GM18519 (cell line): ENCODE data around the gene CDH1.
"Not testable (repeated sequence)": the region's sequence is repeated elsewhere in the genome, so short reads cannot be mapped to it uniquely, and the experiment has no call there.

Experiments used
- ATAC-seq: cut with Tn5 transposase; IDR thresholded peaks from one replicate; pipeline ENCODE4 v1.9.1; 2021; ENCODE audit warnings: mild to moderate bottlenecking, moderate library complexity; ENCODE audit not compliant: unreplicated experiment, low FRiP score

CDH1 gene

DNA sequence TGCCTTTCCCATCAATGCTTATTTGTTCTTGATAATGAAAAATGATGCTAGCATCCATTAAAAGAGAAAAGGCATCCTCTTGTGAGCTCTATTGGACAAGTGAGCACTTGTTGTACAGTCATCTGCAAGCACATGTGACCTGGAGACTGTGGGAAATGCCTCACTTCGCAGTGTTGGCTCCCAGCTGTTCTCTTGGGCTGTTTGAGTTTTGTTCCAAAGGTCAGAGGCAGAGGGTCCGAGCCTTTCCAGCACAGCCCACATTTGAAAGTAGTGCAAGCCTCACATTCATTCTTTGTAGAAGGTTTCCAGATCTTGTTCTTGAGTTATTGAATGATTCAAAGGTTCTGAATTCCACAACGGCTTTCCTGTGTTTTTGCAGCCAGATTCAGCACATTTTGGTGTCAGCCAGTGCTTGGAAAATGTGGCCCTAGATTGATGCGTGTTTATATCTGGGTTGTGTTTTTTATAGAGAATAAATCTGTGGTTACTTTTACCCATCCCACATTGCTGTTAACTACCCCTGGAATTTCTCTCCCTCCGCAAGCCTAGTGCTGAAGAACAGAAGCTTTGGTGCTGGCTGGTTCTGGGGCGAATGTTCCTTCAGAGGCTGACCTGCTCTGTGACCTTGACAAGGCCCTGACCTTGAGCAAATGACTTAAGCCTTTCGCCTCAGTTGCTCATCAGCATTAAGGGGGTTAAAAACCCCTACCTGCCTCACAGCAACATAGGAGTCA lies 49.8 kb downstream of the CDH1 start:
- ATAC-seq, result no peak

DNA sequence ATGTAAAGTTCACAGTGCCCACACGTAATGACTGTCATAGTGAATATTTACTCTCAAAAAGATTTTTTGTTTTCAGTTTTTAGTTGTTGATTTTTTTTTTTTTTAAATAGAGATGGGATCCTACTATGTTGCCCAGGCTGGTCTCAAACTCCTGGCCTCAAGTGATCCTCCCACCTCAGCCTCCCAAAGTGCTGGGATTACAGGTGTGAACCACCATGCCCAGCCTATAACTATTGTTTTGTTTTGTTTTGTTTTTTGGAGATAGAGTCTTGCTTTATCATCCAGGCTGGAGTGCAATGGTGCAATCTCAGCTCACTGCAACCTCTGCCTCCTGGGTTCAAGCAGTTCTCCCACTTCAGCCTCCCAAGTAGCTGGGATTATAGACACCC lies 50.3 kb downstream of the CDH1 start:
- ATAC-seq, result not testable (repeated sequence)

DNA sequence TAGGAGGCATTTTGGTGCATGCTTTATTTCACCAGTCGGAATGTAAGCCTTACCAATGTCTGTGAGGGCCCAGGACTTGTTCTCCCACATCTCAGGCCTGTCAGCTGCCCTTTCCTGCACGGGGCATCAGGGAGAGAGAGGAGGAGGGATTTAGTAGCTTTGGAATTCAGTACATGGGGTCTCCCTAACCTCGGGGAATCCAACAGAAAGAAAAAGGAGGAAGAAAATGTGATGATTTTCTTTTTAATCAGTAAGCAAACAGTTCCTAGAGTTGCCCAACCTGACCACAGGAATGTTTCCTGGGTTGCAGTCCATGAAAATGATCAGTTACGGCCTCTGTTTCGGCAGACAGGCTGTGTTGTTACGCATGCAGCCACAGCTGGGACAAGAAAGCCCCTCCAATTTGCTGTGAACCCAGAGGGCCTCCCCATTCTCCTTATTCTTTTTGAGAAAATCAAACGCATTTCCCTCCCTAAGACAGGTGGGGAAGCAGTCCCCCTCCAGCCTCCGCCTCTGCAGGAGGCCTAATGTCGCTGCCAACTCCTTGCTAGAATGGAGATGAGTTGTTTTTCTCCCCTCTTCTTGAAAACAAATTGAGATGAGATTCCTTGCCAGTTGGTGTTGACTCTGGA lies 53.2 kb downstream of the CDH1 start:
- no peak for ATAC-seq

DNA sequence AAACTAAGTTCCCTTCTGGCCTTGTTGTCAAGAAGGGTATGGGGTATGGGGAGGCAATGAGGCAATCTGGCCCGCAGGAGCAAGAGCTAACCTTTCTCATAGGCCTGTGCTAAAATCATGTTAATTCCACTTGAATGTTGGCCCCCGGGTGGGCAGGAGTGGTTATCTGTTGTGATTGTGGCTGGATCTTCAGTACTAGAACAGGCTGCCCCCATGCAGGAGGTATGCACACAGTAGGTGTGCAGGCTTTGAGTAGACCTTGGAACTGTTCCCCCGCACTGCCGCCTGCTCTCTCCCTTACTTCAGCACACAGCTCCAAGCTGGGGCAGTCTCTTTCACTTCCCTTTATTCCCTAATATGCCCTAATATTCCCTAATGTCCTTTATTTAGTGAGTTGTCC lies 53.9 kb downstream of the CDH1 start:
- ATAC-seq, result no peak

DNA sequence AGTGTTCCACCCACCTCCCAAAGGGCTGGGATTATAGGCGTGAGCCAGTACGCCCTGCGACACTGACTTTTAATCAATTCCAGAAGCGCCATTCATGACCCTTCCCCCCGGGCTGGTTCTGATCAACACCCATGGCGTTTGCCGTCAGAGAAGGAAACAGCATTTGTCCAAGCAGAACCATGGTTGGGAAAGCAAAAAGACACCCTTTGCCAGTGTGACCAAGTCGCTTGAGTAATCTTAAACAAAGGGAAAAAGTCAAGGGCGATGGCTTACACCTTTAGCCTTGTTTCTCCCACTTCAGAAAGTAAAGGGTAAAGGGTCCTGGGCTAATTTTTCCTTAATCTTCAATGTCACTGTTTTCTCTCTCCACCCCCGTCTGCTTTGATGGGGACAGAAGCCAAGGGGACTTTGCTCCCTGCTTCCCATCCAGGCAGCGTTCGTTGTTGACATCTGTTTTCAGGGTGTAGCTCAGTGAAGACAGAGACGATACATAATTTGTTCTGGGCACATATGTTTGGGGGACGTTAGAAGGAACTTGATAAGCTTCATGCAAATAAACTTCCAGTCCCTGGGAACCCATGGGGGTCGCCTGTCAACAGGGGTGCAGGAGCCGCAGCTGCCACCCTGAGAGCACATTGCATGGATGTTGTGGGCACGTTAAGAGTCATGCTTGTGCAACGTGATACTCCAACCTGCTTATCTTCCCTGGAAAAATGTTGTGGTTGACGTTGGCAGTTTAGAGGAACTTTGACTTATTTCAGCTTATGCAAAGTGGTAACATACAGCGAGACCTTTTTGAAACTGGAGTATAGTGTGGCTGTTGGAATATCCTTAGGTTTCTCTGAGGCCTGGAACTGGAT lies 55.6 kb downstream of the CDH1 start:
- ATAC-seq, result no peak

DNA sequence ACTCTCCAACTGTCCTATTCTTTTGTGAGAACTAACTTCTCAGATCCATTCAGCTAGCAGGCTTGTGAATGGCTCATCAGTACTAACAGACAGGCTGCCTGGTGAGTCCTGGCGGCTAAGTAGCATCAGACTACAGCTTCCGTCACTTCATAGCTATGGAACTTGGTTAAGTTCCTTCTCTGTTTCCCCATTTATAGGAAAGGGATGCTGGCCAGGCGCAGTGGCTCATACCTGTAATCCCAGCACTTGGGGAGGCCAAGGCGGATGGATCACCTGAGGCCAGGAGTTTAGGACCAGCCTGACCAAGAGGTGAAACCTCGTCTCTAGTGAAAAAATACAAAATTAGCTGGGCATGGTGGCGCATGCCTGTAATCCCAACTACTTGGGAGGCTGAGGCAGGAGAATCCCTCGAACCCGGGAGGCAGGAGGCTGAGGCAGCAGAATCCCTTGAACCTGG lies 56.3 kb downstream of the CDH1 start:
- no peak for ATAC-seq

DNA sequence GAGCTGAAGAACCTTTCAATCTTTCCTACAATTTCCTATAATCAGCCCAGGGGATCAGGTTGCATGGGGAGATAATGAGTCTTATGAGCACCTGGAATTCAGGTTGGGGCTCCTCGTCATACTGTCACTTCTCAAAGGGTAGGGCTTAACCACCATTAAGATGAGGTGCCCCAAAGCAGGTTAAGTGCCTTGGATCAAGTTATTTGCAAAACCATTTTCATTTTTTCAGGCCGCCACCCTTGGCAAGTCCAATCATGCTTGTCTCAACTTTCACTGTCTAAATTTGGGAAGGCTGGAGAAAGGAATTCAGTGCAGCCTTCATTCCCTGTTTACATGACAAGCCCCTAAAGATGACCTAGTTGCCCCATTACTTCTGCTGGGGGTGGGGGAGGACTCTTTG lies 61.3 kb downstream of the CDH1 start:
- no peak for ATAC-seq

DNA sequence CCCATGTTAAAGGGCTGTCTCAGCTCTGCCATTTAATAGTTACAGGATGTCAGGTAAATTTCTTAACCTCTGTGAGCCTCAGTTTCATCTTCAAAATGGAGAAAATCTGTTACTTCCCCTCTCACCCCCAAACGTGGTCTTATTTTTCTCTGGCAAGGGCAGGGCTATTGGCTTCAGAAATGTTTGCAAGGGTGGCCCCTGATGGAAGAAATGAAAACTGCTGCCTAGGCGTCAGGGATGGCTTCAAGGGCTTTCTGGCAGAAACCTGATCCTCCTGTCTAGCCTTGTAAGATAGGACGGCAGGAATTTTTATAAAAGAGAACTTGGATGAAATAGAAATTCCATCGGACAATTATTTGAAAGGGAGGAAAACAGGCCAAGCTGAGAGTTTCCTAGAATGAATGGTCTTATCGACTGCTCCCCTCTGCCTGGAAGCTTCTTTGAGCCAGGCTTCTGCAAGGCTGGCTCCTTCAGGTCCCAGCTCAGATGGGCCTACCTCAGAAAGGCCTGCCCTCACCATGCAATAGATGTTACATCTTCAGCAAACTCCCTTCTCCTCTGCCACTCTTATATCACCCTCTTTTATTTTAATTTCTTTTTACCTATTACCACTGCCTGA lies 63.3 kb downstream of the CDH1 start:
- ATAC-seq, result no peak

DNA sequence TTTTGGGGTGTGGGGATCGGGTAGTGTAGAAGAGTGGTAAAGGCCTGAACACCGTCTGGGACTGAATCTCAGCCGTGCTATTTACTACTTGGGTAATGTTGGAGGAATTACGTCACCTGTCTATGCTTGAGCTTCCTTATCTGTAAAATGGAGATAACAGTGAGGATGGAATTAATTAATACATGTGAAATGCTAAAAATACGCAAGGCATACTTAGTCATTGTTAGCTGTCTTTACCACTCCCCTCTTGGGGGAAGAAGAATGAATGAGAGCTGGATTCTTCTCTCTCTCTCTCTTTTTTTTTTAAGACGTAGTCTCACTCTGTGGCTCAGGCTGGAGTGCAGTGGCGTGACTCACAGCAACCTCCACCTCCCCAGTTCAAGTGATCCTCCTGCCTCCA lies 65.1 kb downstream of the CDH1 start:
- ATAC-seq, result no peak

DNA sequence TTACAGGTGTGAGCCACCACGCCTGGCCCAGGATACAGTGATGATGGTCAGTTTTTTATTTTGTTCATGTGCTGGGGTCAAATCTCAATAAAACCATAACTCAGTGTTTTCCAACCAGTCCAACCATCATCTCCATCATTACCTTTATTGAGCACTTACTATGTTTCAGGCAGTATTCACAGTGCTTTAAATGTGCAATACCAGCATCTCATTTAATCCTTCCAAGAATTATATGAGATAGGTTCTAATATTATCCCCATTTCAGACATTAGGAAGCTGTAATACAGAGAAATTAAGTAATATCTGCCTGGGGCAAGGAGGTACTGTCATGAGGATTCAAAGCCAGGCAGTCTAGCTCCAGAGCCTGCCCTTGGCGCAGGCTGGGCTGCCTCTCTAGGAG lies 69.3 kb downstream of the CDH1 start:
- ATAC-seq, result no peak

DNA sequence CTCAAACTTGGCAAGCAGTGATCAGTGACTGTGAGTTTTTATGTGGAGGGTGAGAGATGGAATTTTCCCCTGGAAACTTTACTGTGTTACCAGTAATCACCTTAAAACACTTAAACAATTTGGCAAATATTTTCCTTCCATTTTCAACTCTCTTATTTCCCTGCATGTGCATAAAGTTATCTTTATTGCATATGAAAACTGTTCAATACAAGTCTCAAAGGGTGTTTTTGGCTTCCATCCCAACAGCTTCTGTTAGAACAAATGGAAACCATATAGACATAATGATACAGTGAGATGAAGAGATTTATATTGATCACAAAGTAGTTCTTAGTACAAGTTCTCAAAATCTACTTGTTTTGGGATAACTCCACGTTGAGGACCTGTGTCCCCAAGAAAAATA lies 69.9 kb downstream of the CDH1 start:
- no peak for ATAC-seq

DNA sequence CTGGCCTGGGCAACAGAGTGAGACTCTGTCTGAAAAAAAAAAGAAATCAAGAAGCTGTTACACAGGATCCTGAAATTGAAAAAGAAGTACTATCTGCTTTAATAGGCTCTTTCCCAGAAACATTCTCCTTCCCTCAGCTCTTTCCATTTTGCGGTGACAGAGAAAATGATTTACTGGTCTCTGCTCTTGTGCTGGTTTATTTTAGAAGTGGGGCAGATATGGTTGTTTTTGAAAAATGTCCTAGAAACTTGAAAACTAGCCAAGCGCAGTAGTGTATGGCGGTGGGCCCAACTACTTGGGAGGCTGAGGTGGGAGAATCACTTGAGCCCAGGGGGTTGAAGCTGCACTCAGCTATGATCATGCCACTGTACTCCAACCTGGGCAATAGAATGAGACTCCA lies 77.4 kb downstream of the CDH1 start:
- ATAC-seq, result no peak

DNA sequence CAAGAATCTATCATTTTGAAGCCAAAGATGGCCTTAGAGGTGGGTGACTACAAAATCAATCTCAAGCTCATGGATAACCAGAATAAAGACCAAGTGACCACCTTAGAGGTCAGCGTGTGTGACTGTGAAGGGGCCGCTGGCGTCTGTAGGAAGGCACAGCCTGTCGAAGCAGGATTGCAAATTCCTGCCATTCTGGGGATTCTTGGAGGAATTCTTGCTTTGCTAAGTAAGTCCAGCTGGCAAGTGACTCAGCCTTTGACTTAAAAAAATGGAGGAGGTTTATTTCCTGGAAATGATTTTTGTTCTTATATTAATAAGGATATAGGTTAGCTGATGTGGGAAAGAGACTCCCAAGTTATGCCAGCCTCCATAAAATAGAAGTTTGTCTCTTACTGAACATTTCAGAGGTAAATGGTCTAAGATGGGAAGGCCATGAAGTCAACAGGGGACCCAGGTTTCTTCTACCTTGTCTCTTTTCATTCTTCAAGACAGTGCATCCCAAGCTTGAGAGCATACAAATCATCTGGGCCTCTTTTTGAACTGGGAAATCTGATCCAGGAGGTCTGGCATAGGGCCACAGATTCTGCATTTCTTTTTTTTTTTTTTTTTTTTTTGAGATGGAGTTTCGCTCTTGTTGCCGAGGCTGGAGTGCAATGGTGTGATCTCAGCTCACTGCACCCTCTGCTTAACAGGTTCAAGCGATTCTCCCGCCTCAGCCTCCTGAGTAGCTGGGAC lies 86.5 kb downstream of the CDH1 start:
- no peak for ATAC-seq

DNA sequence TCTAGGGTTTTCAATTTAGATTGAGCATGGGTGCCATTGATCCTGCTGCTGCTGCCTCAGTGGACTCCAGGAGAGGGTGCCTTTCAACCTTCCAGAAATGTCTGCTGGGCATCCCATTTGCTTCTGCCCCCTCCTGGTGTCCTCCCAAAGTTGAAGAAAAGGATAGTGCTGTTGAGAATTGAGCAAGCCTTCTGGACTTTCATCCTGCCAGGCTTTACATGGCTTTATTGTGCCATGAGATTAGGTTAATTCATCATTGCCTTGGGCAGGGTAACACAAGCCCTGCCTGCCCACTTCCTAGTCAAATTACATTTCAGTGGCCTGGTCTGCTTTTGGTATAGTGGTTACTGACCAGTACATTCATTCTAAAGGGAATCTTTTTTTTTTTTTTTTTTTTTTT lies 88.3 kb downstream of the CDH1 start:
- no peak for ATAC-seq

DNA sequence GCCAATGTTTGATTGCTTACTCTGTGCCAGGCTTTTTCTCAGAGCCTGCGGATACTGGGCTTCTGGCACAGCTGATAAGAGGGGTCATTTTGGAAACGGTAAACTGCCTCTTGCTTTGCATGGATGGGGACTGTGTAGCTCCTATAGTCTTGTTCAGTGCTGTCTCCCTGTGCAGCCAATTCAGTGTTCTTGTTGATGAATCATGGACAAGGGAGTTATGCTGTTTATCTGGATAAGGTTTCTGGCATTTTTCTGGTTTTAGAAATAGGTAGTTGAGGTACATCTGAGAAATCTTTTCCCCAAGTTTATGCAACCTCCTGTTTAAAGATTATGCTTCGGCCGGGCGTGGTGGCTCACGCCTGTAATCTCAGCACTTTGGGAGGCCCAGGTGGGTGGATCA lies 89.6 kb downstream of the CDH1 start:
- ATAC-seq, result no peak

DNA sequence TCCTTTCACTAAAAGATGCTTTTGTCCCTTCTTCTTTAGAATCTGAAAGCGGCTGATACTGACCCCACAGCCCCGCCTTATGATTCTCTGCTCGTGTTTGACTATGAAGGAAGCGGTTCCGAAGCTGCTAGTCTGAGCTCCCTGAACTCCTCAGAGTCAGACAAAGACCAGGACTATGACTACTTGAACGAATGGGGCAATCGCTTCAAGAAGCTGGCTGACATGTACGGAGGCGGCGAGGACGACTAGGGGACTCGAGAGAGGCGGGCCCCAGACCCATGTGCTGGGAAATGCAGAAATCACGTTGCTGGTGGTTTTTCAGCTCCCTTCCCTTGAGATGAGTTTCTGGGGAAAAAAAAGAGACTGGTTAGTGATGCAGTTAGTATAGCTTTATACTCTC lies 96.2 kb downstream of the CDH1 start:
- ATAC-seq, result no peak

DNA sequence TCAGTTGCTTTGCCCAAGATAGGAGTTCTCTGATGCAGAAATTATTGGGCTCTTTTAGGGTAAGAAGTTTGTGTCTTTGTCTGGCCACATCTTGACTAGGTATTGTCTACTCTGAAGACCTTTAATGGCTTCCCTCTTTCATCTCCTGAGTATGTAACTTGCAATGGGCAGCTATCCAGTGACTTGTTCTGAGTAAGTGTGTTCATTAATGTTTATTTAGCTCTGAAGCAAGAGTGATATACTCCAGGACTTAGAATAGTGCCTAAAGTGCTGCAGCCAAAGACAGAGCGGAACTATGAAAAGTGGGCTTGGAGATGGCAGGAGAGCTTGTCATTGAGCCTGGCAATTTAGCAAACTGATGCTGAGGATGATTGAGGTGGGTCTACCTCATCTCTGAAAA lies 97.5 kb downstream of the CDH1 start:
- ATAC-seq, result no peak

DNA sequence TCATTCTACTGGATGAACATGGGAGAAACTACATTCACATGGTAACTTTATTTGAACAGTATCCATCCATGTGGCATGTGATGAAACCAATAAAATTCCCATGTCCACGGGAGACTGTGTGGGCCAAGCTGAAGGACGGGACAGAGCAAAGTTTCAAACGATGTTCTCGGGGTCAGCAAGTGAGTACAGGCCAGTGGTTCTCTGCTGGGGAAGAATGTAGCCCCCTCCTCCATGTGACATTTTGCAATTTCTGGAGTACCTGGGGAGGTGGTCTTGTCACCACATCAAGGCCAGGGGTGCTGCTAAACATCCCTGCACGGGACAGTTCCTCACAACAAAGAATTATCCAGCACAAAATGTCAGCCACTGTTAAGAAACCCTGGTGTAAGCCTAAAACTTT lies 98.9 kb downstream of the CDH1 start:
- no peak for ATAC-seq

DNA sequence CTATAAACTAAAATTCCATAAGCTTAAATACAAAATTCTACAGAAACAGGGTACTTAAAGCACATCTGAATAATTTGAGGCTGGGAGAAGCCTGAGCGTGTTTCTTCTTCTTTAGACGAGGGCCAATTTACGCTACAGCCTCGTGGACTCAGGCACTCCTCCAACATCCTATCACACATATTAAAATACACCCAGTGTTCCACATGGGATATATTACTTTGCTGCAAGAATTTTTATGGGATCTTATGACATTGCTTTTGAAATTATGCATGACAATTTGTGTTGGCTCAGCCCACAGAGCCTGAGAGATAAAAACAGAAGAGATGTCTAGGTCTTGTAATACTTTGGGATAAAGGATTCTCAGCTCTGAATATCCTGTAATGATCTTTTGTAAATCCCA lies 102.7 kb downstream of the CDH1 start:
- no peak for ATAC-seq

DNA sequence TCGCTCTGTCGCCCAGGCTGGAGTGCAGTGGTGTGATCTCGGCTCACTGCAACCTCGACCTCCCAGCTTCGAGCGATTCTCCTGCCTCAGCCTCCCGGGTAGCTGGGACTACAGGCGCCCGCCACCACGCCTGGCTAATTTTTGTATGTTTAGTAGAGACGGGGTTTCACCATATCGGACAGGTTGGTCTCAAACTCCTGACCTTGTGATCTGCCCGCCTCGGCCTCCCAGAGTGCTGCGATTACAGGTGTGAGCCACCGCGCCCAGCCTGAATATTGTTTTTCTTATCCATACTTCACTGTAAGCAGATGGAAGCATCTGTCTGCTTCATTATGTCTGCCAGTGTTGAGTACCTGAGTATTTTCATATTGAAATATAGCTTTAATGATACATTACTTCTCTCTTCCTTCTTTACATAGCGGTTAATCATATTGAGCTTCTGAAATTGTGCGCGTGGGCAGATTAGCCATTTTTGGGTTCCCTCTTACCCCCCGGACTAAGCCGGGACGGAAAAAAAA lies 105.9 kb downstream of the CDH1 start:
- not testable (repeated sequence) for ATAC-seq
